SK-N-SH (cell line): ENCODE measurements around the gene HLA-DPB1. TPM values are rescaled to one million over a fixed set of nuclear protein-coding genes. Genes with fewer than 3 reads are reported as not detected.

Experiments
- CTCF ChIA-PET: fragments of 300-600, 350-600 bp; formaldehyde crosslinking; extraction: SDS; loops from one replicate; lab custom pipeline; 2021; lab: Yijun Ruan, JAX
- POLR2A ChIA-PET: fragments of 350-600 bp; sonication (Branson Sonifier 250); formaldehyde crosslinking; extraction: SDS; loops from one replicate; lab custom pipeline; 2020; ENCODE audit warnings: antibody characterized with exemption, inconsistent platforms; lab: Yijun Ruan, JAX
- DNase-seq: peaks from one replicate; pipeline ENCODE4 v3.0.0; 2012
- H2AFZ ChIP-seq: fragments of 200-600 bp; sonication (generic); 2 replicates; pipeline ENCODE4 v1.8.1; 2016; ENCODE audit warnings: antibody characterized with exemption, mild to moderate bottlenecking, low read depth
- H3F3A ChIP-seq: fragments of 200-600 bp; sonication (generic); replicated peaks from 2 replicates; pipeline ENCODE3; 2016; ENCODE audit warnings: antibody characterized with exemption, mild to moderate bottlenecking; ENCODE audit not compliant: insufficient read depth
- H3K27ac ChIP-seq, 2 experiments: fragments of 200-500 bp in 1 of 2; fragments of 200-600 bp in 1 of 2; sonication (Bioruptor generic) in 1 of 2; sonication (generic), shearing (Covaris generic) in 1 of 2; 2 replicates each; pipeline versions ENCODE4 v1.5.1 to v1.6.1; 2014 to 2016; ENCODE audit warnings: low read depth in 2 of 2, inconsistent platforms in 1 of 2, low read length in 1 of 2, mild to moderate bottlenecking in 1 of 2, mixed read lengths in 1 of 2
- H3K27me3 ChIP-seq: fragments of 200-600 bp; sonication (generic), shearing (Covaris generic); 2 replicates; pipeline ENCODE4 v1.6.1; 2016; ENCODE audit warnings: mixed run types; ENCODE audit not compliant: insufficient read depth
- H3K36me3 ChIP-seq, 2 experiments: fragments of 200-500 bp in 1 of 2; fragments of 200-600 bp in 1 of 2; sonication (Bioruptor generic) in 1 of 2; sonication (generic) in 1 of 2; replicated peaks in 1 of 2; 2 replicates each; pipeline versions ENCODE3 to v1.5.1; 2014 to 2016; ENCODE audit warnings: low read length in 1 of 2, mild to moderate bottlenecking in 1 of 2; ENCODE audit not compliant: insufficient read depth in 2 of 2, control insufficient read depth in 1 of 2
- H3K4me1 ChIP-seq, 2 experiments: fragments of 200-500 bp in 1 of 2; fragments of 200-600 bp in 1 of 2; sonication (Bioruptor generic) in 1 of 2; sonication (generic), shearing (Covaris generic) in 1 of 2; 2 replicates each; pipeline versions ENCODE4 v1.5.1 to v1.6.1; 2014 to 2016; ENCODE audit warnings: low read depth in 1 of 2, low read length in 1 of 2, mixed run types in 1 of 2; ENCODE audit not compliant: insufficient read depth in 2 of 2, control insufficient read depth in 1 of 2
- H3K4me2 ChIP-seq: fragments of 200-600 bp; sonication (generic), shearing (Covaris generic); 2 replicates; pipeline ENCODE4 v1.6.1; 2017; ENCODE audit warnings: mixed run types
- H3K4me3 ChIP-seq, 2 experiments: fragments of 200-500 bp in 1 of 2; fragments of 200-600 bp in 1 of 2; sonication (Bioruptor generic) in 1 of 2; sonication (generic), shearing (Covaris generic) in 1 of 2; 2 replicates each; pipeline versions ENCODE4 v1.5.1 to v1.8.1; 2014 to 2016; ENCODE audit warnings: low read depth in 2 of 2, inconsistent platforms in 1 of 2, low read length in 1 of 2, mild to moderate bottlenecking in 1 of 2, mixed read lengths in 1 of 2, moderate library complexity in 1 of 2
- H3K79me2 ChIP-seq: fragments of 200-600 bp; sonication (generic); 2 replicates; pipeline ENCODE4 v1.8.1; 2017; ENCODE audit warnings: mild to moderate bottlenecking; ENCODE audit not compliant: insufficient read depth
- H3K9ac ChIP-seq: fragments of 200-600 bp; sonication (generic); 2 replicates; pipeline ENCODE4 v1.6.1; 2017; ENCODE audit warnings: mixed run types
- H3K9me2 ChIP-seq: fragments of 200-600 bp; sonication (generic); 2 replicates; pipeline ENCODE4 v1.6.1; 2017; ENCODE audit warnings: mixed run types
- H3K9me3 ChIP-seq: fragments of 200-600 bp; sonication (generic); 2 replicates; pipeline ENCODE4 v1.6.1; 2017; ENCODE audit warnings: mixed run types, mild to moderate bottlenecking, moderate library complexity
- H4K20me1 ChIP-seq: fragments of 200-600 bp; sonication (generic); 2 replicates; pipeline ENCODE4 v1.6.1; 2017; ENCODE audit warnings: mild to moderate bottlenecking, mixed run types; ENCODE audit not compliant: insufficient read depth
- ELF1 ChIP-seq: IDR thresholded peaks from 2 replicates; pipeline ENCODE4 v1.4.0; 2012
- EP300 ChIP-seq, 2 experiments: IDR thresholded peaks; 2 replicates each; pipeline versions ENCODE4 v1.4.0 to v1.6.1; 2012; ENCODE audit warnings: borderline replicate concordance in 1 of 2, low read depth in 1 of 2, low read length in 1 of 2
- EZH2phosphoT487 ChIP-seq: fragments of 200-600 bp; sonication (generic); IDR thresholded peaks from 2 replicates; pipeline ENCODE4 v1.6.1; 2017; ENCODE audit warnings: low read depth, mixed run types, mild to moderate bottlenecking, antibody characterized with exemption, moderate library complexity, borderline replicate concordance
- FOSL2 ChIP-seq: IDR thresholded peaks from 2 replicates; pipeline ENCODE4 v1.4.0; 2012; ENCODE audit warnings: low read depth, mild to moderate bottlenecking, moderate library complexity, borderline replicate concordance
- MXI1 ChIP-seq: IDR thresholded peaks from 2 replicates; pipeline ENCODE4 v1.6.1; 2012; ENCODE audit warnings: mild to moderate bottlenecking, low read depth, low read length, improper control_type of control experiment
- NFIC ChIP-seq: IDR thresholded peaks from 2 replicates; pipeline ENCODE4 v1.4.0; 2012; ENCODE audit warnings: borderline replicate concordance
- RFX5 ChIP-seq: IDR thresholded peaks from 2 replicates; pipeline ENCODE4 v1.6.1; 2012; ENCODE audit warnings: mild to moderate bottlenecking, improper control_type of control experiment, low read length
- RXRA ChIP-seq: IDR thresholded peaks from 2 replicates; pipeline ENCODE4 v1.4.0; 2012; ENCODE audit warnings: low read depth, mild to moderate bottlenecking, borderline replicate concordance
- SIN3A ChIP-seq: IDR thresholded peaks from 2 replicates; pipeline ENCODE4 v1.6.1; 2012; ENCODE audit warnings: low read depth, mild to moderate bottlenecking, low read length, moderate library complexity, borderline replicate concordance
- TAF1 ChIP-seq: IDR thresholded peaks from 2 replicates; pipeline ENCODE4 v1.6.1; 2012; ENCODE audit warnings: low read depth, mild to moderate bottlenecking, low read length, moderate library complexity, borderline replicate concordance
- TEAD4 ChIP-seq: IDR thresholded peaks from 2 replicates; pipeline ENCODE4 v1.4.0; 2012; ENCODE audit warnings: mild to moderate bottlenecking, borderline replicate concordance; ENCODE audit not compliant: insufficient read depth
- WGBS: methylation state at CpG from one replicate; pipeline ENCODE4 v1.1.6; 2017; ENCODE audit warnings: low lambda C conversion rate; 5-methylcytosine and 5-hydroxymethylcytosine counted together
- polyA plus RNA-seq, 3 experiments: library from polyadenylated mRNA; depleted of rRNA; stranded (reverse); fragments of >200 nt; gene quantifications; 2 replicates each; pipeline ENCODE4 v1.2.3, GENCODE V29; 2012
- TF ChIP-seq, protein P1 (sequence below): fragments of 200-600 bp; sonication (generic); IDR thresholded peaks from 2 replicates; pipeline ENCODE4 v1.6.1; 2017; ENCODE audit warnings: antibody characterized with exemption, mild to moderate bottlenecking, moderate library complexity
- TF ChIP-seq, protein P2 (sequence below): fragments of 150-350 bp; IDR thresholded peaks from 2 replicates; pipeline ENCODE4 v1.6.1; 2016; ENCODE audit warnings: mild to moderate bottlenecking, low read depth, low read length
- TF ChIP-seq, protein P3 (sequence below): IDR thresholded peaks from 2 replicates; pipeline ENCODE4; 2012
- TF ChIP-seq, protein P4 (sequence below): IDR thresholded peaks from 2 replicates; pipeline ENCODE4 v1.6.1; 2012; ENCODE audit warnings: mild to moderate bottlenecking, low read depth, low read length, moderate library complexity
- TF ChIP-seq, protein P5 (sequence below): IDR thresholded peaks from 2 replicates; pipeline ENCODE4 v1.4.0; 2012; ENCODE audit warnings: low read depth, borderline replicate concordance
- TF ChIP-seq, protein P6 (sequence below): IDR thresholded peaks from 2 replicates; pipeline ENCODE4 v1.4.0; 2012; ENCODE audit warnings: low read depth

The HLA-DPB1 gene
- polyA plus RNA-seq, 1 of the 3 experiments (the other 2 are of a cell fraction), result 2.0 TPM

DNA sequence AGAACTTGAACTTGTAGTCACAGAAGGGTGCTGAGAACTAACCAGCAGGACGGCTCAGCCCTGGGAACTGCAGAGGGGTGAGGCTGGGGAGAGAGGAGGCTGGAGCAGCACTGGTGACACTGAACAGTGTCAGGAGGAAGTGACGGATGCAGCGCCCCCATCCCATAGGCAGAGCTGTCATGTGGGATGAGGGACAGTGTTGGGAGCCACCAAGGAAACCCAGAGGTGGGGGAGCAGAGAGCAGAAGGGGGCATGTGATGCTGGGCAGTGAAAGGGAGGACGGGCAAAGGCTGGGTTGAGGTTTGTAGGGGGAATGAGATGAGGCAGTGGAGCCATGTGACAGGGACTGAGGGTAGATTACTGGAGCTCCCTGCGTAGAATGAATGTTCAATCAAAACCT is 2.1 kb downstream of the HLA-DPB1 start:
- no peaks in the 10 kb centered on the region for H3K9me2 ChIP-seq
- WGBS, result 4% methylated on average over 5 of the region's 5 CpGs
- TF ChIP-seq RFX5, result no peak
- no peak for TF ChIP-seq ELF1
- TF ChIP-seq FOSL2, result no peak
- TF ChIP-seq, protein P1, sequence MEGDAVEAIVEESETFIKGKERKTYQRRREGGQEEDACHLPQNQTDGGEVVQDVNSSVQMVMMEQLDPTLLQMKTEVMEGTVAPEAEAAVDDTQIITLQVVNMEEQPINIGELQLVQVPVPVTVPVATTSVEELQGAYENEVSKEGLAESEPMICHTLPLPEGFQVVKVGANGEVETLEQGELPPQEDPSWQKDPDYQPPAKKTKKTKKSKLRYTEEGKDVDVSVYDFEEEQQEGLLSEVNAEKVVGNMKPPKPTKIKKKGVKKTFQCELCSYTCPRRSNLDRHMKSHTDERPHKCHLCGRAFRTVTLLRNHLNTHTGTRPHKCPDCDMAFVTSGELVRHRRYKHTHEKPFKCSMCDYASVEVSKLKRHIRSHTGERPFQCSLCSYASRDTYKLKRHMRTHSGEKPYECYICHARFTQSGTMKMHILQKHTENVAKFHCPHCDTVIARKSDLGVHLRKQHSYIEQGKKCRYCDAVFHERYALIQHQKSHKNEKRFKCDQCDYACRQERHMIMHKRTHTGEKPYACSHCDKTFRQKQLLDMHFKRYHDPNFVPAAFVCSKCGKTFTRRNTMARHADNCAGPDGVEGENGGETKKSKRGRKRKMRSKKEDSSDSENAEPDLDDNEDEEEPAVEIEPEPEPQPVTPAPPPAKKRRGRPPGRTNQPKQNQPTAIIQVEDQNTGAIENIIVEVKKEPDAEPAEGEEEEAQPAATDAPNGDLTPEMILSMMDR, result no peak
- TF ChIP-seq, protein P2, sequence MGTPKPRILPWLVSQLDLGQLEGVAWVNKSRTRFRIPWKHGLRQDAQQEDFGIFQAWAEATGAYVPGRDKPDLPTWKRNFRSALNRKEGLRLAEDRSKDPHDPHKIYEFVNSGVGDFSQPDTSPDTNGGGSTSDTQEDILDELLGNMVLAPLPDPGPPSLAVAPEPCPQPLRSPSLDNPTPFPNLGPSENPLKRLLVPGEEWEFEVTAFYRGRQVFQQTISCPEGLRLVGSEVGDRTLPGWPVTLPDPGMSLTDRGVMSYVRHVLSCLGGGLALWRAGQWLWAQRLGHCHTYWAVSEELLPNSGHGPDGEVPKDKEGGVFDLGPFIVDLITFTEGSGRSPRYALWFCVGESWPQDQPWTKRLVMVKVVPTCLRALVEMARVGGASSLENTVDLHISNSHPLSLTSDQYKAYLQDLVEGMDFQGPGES, result no peak
- TF ChIP-seq, protein P3, sequence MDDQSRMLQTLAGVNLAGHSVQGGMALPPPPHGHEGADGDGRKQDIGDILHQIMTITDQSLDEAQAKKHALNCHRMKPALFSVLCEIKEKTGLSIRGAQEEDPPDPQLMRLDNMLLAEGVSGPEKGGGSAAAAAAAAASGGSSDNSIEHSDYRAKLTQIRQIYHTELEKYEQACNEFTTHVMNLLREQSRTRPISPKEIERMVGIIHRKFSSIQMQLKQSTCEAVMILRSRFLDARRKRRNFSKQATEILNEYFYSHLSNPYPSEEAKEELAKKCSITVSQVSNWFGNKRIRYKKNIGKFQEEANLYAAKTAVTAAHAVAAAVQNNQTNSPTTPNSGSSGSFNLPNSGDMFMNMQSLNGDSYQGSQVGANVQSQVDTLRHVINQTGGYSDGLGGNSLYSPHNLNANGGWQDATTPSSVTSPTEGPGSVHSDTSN, result no peak

DNA sequence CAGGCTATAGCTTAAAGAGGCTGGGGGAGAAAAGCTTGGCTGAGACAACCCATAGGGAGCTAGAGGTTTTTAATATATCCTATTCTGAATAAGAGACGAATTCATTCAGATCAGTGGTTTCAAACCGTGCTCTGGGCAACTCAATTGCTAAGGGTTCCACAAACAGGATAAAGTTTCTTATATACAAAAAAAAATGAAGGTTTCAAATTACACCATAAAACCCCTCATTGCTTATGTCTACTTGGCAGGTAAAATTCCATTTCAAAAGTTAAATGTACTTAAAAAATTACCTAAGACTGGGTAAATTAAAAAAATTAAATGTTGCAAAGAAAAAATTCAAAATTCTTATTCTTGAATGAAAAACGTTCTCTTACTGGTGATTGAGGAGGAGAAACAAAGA is 2.7 kb downstream of the HLA-DPB1 start:
- POLR2A ChIA-PET, result no interaction called here
- Histone ChIP-seq H2AFZ (no peak overlapping the region), H3F3A (no peaks in the 10 kb centered on the region), H3K9me3 (no peaks in the 10 kb centered on the region), H3K36me3 (no peaks in the 10 kb centered on the region), H3K27ac (no peak overlapping the region), H3K27me3 (peaks cover 52% of the 10 kb centered on the region; the same call in 1 of the 2 replicates), H4K20me1 (no peaks in the 10 kb centered on the region), H3K9me2 (no peaks in the 10 kb centered on the region), H3K9ac (no peak overlapping the region), H3K4me1 (peaks cover 0 to under 1% of the 10 kb centered on the region in 2 experiments; a peak in 1 of 4 replicates), H3K4me2 (no peak overlapping the region), H3K4me3 (no peak overlapping the region), H3K79me2 (no peaks in the 10 kb centered on the region)
- 4% methylated on average over 3 of the region's 3 CpGs for WGBS
- CTCF ChIA-PET, result no interaction called here
- no peak for DNase-seq
- no peak for TF ChIP-seq EZH2phosphoT487
- TF ChIP-seq TEAD4, result no peak
- no peak for TF ChIP-seq RXRA
- TF ChIP-seq, protein P4, sequence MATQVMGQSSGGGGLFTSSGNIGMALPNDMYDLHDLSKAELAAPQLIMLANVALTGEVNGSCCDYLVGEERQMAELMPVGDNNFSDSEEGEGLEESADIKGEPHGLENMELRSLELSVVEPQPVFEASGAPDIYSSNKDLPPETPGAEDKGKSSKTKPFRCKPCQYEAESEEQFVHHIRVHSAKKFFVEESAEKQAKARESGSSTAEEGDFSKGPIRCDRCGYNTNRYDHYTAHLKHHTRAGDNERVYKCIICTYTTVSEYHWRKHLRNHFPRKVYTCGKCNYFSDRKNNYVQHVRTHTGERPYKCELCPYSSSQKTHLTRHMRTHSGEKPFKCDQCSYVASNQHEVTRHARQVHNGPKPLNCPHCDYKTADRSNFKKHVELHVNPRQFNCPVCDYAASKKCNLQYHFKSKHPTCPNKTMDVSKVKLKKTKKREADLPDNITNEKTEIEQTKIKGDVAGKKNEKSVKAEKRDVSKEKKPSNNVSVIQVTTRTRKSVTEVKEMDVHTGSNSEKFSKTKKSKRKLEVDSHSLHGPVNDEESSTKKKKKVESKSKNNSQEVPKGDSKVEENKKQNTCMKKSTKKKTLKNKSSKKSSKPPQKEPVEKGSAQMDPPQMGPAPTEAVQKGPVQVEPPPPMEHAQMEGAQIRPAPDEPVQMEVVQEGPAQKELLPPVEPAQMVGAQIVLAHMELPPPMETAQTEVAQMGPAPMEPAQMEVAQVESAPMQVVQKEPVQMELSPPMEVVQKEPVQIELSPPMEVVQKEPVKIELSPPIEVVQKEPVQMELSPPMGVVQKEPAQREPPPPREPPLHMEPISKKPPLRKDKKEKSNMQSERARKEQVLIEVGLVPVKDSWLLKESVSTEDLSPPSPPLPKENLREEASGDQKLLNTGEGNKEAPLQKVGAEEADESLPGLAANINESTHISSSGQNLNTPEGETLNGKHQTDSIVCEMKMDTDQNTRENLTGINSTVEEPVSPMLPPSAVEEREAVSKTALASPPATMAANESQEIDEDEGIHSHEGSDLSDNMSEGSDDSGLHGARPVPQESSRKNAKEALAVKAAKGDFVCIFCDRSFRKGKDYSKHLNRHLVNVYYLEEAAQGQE, result no peak
- TF ChIP-seq NFIC, result no peak
- TF ChIP-seq MXI1, result no peak
- TF ChIP-seq EP300 (IDR thresholded peaks at IDR 0.05; ENCODE audit: borderline replicate concordance in 1 of 2, low read depth in 1 of 2, low read length in 1 of 2), result no peak
- TF ChIP-seq RFX5, result no peak
- TF ChIP-seq, protein P5, sequence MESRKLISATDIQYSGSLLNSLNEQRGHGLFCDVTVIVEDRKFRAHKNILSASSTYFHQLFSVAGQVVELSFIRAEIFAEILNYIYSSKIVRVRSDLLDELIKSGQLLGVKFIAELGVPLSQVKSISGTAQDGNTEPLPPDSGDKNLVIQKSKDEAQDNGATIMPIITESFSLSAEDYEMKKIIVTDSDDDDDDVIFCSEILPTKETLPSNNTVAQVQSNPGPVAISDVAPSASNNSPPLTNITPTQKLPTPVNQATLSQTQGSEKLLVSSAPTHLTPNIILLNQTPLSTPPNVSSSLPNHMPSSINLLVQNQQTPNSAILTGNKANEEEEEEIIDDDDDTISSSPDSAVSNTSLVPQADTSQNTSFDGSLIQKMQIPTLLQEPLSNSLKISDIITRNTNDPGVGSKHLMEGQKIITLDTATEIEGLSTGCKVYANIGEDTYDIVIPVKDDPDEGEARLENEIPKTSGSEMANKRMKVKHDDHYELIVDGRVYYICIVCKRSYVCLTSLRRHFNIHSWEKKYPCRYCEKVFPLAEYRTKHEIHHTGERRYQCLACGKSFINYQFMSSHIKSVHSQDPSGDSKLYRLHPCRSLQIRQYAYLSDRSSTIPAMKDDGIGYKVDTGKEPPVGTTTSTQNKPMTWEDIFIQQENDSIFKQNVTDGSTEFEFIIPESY, result no peak
- no peak for TF ChIP-seq SIN3A
- TF ChIP-seq, protein P6, sequence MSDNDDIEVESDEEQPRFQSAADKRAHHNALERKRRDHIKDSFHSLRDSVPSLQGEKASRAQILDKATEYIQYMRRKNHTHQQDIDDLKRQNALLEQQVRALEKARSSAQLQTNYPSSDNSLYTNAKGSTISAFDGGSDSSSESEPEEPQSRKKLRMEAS, result no peak
- TF ChIP-seq TAF1, result no peak

More for the DNA sequence above, 2.1 kb downstream of the HLA-DPB1 start:
- ChIA-PET POLR2A (no interaction called here), CTCF (no interaction called here)
- Histone ChIP-seq H3K27ac (no peak overlapping the region), H3K4me2 (no peak overlapping the region), H3K4me3 (no peak overlapping the region), H3K9ac (no peak overlapping the region), H3K79me2 (no peaks in the 10 kb centered on the region), H3K9me3 (no peaks in the 10 kb centered on the region), H4K20me1 (no peaks in the 10 kb centered on the region), H3F3A (no peaks in the 10 kb centered on the region), H3K36me3 (no peaks in the 10 kb centered on the region), H2AFZ (no peak overlapping the region), H3K4me1 (peaks cover 0 to 3% of the 10 kb centered on the region in 2 experiments; a peak in 1 of 4 replicates), H3K27me3 (peaks cover 47% of the 10 kb centered on the region; the same call in 1 of the 2 replicates)
- no peak for DNase-seq
